GM19372 (cell line): ENCODE data around the gene PAH.
A peak's percentile ranks its signal among the peaks of the same experiment; 100 is the strongest.

Source experiments
- ATAC-seq: cut with Tn5 transposase; IDR thresholded peaks from one replicate; pipeline ENCODE4 v1.9.1; 2021; ENCODE audit warnings: mild to moderate bottlenecking, low read depth, moderate library complexity; ENCODE audit not compliant: unreplicated experiment

The PAH gene

GRCh38 chr12:102902093-102902492 lies 15.0 kb downstream of the PAH start:
- no peak for ATAC-seq

GRCh38 chr12:102900389-102900788 lies 16.7 kb downstream of the PAH start:
- no peak for ATAC-seq

- ATAC-seq, result no peak
Measured at GRCh38 chr12:102896067-102896466, 21.0 kb downstream of the PAH start.

- no peak for ATAC-seq
Measured at GRCh38 chr12:102891756-102892155, 25.3 kb downstream of the PAH start.

- no peak for ATAC-seq
Measured at GRCh38 chr12:102888511-102888910, 28.5 kb downstream of the PAH start.

GRCh38 chr12:102885043-102885932 lies 31.8 kb downstream of the PAH start:
- no peak for ATAC-seq

GRCh38 chr12:102883204-102883799 lies 33.7 kb downstream of the PAH start:
- no peak for ATAC-seq

- no peak for ATAC-seq
Measured at GRCh38 chr12:102880783-102881182, 36.3 kb downstream of the PAH start.

GRCh38 chr12:102879144-102879763 lies 37.8 kb downstream of the PAH start:
- peak; percentile 68 for ATAC-seq

- ATAC-seq, result no peak
Measured at GRCh38 chr12:102876883-102877282, 40.2 kb downstream of the PAH start.

- no peak for ATAC-seq
Measured at GRCh38 chr12:102874819-102875218, 42.2 kb downstream of the PAH start.

GRCh38 chr12:102873077-102873476 lies 44.0 kb downstream of the PAH start:
- no peak for ATAC-seq

- ATAC-seq, result no peak
Measured at GRCh38 chr12:102871014-102871413, 46.0 kb downstream of the PAH start.

GRCh38 chr12:102869571-102869970 lies 47.5 kb downstream of the PAH start:
- no peak for ATAC-seq

GRCh38 chr12:102865821-102866615 lies 51.0 kb downstream of the PAH start:
- no peak for ATAC-seq

- no peak for ATAC-seq
Measured at GRCh38 chr12:102862486-102862885, 54.6 kb downstream of the PAH start.

- no peak for ATAC-seq
Measured at GRCh38 chr12:102851246-102851645, 65.8 kb downstream of the PAH start.

GRCh38 chr12:102849722-102850447 lies 67.2 kb downstream of the PAH start:
- ATAC-seq, result no peak

GRCh38 chr12:102848832-102849231 lies 68.2 kb downstream of the PAH start:
- ATAC-seq, result no peak

- ATAC-seq, result no peak
Measured at GRCh38 chr12:102847131-102847530, 69.9 kb downstream of the PAH start.
